Measurements from ENCODE around the gene FRMPD2.
"Not testable (repeated sequence)": the region's sequence is repeated elsewhere in the genome, so short reads cannot be mapped to it uniquely, and the experiment has no call there.

The FRMPD2 gene

GRCh38 chr10:48233559-48234005 is 40.9 kb downstream of the FRMPD2 start:
- DNase-seq (ENCODE audit: low read depth in 2 of 2) = no peak

DNA sequence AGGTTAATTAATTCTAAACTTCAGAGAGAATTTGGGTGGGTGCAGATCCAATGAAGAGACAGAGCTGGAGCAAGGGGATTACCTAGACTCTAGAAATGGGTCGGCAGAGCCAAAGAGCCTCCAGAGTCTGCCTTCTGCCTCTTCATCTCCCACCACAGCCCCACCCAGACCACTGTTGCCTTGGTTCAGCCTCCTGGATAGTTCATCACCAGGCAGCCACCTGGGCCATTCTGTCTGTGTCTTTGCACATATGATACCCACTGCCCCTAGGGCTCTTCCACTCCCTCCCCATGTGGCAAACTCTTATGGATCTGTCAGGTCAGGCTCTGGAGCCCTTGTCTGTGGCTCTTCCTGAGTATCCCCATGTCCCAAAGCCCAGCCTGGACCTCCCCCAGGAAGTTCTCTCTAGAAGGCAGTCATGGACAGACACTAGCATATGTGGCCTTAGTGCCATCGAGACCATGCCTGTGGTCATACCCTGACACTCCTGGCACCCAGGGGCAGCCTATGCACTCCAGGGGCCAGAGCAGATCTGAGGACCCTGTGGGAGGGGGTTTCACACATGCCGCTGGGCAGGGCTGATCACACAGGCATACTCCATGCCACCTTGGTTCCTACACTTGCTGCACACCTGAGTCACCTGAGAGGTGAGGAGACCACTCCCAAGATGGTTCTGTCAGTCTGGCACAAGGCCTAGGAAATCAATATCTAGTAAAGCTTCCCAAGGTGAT is 41.6 kb downstream of the FRMPD2 start:
- no peak for DNase-seq (ENCODE audit: low read depth in 2 of 2)

- DNase-seq (ENCODE audit: low read depth in 2 of 2) = no peak
These were observed 42.7 kb downstream of the FRMPD2 start for GRCh38 chr10:48231699-48232315.

DNA sequence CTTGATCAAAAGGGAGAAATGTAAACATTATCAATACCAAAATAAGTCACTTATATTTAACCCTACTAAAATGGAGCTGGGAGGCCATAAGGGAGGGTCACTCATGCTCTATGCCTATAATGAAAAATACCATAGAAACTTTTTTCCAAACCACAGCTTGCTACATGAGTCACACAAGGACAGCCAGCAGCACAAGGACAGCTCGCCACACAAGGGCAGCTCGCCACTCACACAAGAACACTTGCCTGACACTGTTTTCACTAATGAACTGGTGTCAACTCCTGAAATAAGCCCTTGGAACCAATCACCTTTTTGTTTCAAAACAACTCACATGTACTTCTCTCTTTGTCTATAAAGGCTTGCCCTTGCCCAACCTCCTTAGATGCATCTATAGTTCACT is 43.3 kb downstream of the FRMPD2 start:
- DNase-seq (ENCODE audit: low read depth in 2 of 2) = no peak

- DNase-seq (ENCODE audit: low read depth in 2 of 2) = no peak
These were observed 47.3 kb downstream of the FRMPD2 start for GRCh38 chr10:48227213-48227612.

- DNase-seq (ENCODE audit: low read depth in 2 of 2) = no peak
These were observed 49.4 kb downstream of the FRMPD2 start for GRCh38 chr10:48224979-48225560.

DNA sequence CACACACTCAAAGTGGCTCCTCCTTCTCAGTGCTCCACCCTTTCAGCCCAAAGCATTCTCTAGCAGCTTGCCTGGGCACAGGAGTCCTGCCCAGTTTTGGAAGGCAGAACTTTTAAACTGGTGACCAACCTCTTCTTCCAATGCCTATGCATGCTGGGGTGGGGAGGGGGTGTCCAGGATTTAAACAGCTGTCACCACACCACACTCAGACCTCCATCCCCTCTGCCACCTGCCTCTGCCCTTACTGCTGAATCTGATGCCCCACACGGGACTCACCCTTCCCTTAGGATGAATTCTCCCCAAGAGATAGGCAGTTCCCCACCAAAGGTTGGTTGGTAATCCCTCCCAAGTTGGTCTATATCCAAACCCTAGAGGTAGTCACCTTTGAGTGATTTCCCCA is 50.2 kb downstream of the FRMPD2 start:
- DNase-seq (ENCODE audit: low read depth in 2 of 2) = no peak

DNA sequence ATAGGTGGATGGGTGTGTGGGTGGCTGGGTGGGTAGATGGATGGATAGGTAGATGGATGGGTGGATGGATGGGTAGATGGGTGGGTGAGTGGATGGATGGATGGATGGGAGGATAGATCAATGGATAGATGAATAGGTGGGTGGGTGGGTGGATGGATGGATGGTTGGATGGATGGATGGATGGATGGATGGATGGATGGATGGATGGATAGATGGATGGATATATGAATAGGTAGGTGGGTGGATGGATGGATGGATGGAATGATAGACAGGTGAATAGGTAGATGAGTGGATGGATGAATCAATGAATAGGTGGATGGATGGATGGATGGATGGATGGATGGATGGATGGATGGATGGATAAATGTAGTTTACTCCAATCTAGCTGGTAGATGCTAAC is 52.7 kb downstream of the FRMPD2 start:
- DNase-seq (ENCODE audit: low read depth in 2 of 2) = no peak

GRCh38 chr10:48221031-48221430 is 53.5 kb downstream of the FRMPD2 start:
- not testable (repeated sequence) for DNase-seq (ENCODE audit: low read depth in 2 of 2)

DNA sequence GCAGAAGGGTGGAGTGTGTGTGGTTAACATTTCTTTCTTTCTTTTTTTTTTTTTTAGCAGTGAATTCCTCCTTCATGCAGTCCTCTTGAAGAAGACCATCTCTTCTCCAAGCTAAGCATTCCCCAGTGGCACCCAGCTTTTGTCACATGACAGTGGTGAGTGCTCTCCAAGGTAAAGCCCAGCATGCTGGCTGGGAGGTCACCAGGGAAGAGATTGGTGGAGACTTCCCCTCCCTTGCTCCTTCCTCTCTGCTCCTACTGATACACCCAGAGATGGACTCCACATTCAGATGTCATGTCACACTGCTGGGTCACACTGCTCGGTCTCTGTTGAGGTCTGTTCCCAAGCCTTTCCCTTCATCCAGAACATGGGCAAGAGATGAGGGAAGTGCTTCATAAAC is 55.3 kb downstream of the FRMPD2 start:
- DNase-seq (ENCODE audit: low read depth in 2 of 2) = no peak

DNA sequence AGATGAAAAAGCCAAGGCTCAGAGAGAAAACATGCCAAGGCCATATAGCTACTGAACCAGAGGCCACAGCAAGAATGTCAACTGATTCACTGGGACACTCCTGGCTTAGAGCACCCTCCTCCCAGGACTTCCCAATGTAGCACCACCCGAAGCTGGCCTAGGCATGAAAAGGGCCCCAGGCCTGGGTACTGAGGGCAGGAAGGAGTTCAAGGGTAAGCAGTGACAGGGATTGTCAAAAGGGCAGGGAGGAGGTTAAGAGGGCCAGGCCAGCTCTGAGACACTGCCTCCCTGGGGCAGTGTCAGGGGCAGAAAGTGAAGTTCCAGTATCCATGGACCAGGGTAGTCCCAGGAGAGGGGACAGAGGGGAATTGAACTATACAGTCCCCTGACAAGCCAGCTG is 57.8 kb downstream of the FRMPD2 start:
- DNase-seq (ENCODE audit: low read depth in 2 of 2) = no peak

- DNase-seq (ENCODE audit: low read depth in 2 of 2) = no peak
These were observed 58.3 kb downstream of the FRMPD2 start for GRCh38 chr10:48216204-48216505.

DNA sequence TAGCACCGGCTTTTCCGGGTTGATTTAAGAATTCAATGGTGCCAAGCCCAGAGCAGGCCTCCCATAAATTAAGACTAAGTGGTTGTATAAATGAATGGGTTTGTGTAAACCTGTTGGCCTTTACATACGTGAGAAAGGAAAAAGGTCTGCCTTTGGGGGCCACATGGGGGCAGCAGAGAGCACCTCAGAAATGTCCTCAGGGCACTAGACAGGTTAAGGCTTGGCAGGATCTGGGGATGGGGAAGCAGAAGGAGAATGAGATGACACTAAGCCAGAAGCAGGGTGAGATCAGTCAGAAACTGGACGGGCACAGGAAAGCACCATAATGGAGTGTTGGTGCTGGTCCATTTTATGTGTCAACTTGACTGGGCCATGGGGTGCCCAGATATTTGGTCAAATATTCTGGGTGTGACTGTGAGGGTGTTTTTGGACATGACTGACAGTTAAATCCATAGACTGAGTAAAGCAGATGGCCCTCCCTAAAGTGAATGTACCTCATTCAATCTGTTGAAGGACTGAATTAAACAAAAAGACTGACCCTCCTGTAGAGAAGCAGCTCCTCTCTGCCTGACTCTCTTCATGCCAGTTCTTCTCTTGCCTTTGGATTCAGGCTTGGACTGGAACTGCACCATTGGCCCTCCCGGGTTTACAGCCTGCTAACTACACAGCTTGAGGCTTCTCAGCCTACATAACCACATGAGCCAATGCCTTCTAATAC is 58.9 kb downstream of the FRMPD2 start:
- DNase-seq (ENCODE audit: low read depth in 2 of 2) = no peak

- DNase-seq (ENCODE audit: low read depth in 2 of 2) = no peak
These were observed 59.6 kb downstream of the FRMPD2 start for GRCh38 chr10:48214716-48215485.

- no peak for DNase-seq (ENCODE audit: low read depth in 2 of 2)
These were observed 61.4 kb downstream of the FRMPD2 start for GRCh38 chr10:48213047-48213446.

GRCh38 chr10:48211777-48212176 is 62.7 kb downstream of the FRMPD2 start:
- DNase-seq (ENCODE audit: low read depth in 2 of 2) = no peak

DNA sequence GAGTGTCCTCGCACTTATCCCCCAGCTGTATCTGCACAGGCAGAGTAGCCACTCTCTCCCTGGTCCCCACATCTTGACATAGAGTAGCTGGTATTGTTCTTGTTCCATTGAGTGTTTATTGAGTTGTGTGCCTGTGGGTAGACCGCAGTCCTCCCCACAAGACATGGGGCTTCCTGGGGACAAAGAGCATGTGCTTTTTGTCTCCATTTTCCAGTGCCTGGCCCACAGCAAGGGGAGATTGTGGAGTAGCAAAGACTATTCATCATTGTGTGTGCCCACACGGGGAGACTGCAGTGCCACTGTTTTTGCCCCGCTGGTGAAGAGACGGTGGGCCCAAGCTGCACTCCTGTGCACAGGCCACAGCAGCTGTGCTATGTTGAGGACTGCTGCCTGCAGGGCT is 63.5 kb downstream of the FRMPD2 start:
- DNase-seq (ENCODE audit: low read depth in 2 of 2) = no peak

DNA sequence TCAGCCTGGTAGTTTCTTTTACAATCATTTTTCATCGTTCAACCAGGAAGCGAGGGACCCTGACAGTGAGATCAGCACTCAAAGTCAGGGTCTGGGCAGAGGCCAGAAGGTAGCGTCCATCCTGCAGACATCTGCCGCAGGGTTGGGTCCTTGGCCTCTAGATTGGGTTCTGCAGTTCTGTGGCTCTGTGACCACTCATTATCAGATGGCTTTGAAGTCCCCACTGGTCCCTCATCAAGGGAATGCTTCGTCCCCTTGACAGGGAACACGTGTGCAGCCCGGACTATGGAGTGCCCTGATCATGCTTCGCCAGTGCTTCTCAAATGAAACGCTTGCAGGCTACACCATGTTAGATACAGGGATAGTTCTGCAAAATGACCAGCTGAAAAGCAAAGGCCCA is 64.1 kb downstream of the FRMPD2 start:
- DNase-seq (ENCODE audit: low read depth in 2 of 2) = no peak

GRCh38 chr10:48209241-48209640 is 65.3 kb downstream of the FRMPD2 start:
- no peak for DNase-seq (ENCODE audit: low read depth in 2 of 2)

GRCh38 chr10:48207853-48208252 is 66.6 kb downstream of the FRMPD2 start:
- no peak for DNase-seq (ENCODE audit: low read depth in 2 of 2)

GRCh38 chr10:48206482-48207250 is 67.8 kb downstream of the FRMPD2 start:
- no peak for DNase-seq (ENCODE audit: low read depth in 2 of 2)

Data from activated CD8-positive, alpha-beta memory T cell treated with anti-CD3 and anti-CD28 coated beads for 4 hours (primary cell).